ENCODE measurements around the gene SUSD5. TPM values are rescaled to one million over a fixed set of nuclear protein-coding genes. Genes with fewer than 3 reads are reported as not detected.

The SUSD5 gene
- total and polyA plus RNA-seq, 2 of the 4 experiments (the other 2 are of a cell fraction): 1.4 to 2.9 TPM

DNA sequence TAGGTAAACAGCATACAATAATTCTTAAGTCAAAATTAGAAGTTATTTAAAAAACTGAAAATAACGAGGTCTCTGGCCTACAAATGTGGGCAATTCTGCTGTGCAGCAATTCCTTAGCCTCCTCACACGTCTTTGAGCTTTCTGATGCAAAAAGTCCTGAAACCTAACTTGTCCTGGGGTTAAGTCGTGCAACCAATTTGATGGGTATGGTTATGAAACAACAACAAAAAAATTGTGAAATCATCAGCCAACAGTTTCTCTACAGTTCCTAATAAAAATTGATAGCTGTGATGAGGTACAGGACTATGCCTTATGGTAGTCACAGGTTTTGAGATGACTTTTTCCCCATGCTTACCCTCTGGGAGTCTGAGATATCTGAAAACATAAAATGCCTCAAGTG lies 115.1 kb downstream of the SUSD5 start:
- no CpG with 5 or more reads among the region's 3 CpGs for whole genome bisulfite sequencing, 2 experiments (ENCODE audit: extremely low coverage in 2 of 2, insufficient read length in 1 of 2)
- no peaks in the 10 kb centered on the region for H4K20me1 ChIP-seq (ENCODE audit: insufficient read depth, low read length)
- no peak overlapping the region for H3K9ac ChIP-seq (ENCODE audit: low read depth, low read length)
- H2BK20ac ChIP-seq (ENCODE audit: low read depth, low read length): no peak overlapping the region
- no peak overlapping the region for H3K4me2 ChIP-seq (ENCODE audit: low read depth, low read length)
- H3K4me1 ChIP-seq (ENCODE audit: control insufficient read depth, insufficient read depth, low read length): no peaks in the 10 kb centered on the region
- ATAC-seq (ENCODE audit: low read depth) (no peak), DNase-seq (no peak)
- no peak overlapping the region for H2BK5ac ChIP-seq (ENCODE audit: low read depth, low read length, poor library complexity, severe bottlenecking)
- H3K9me3 ChIP-seq (ENCODE audit: control insufficient read depth, insufficient read depth, low read length): no peaks in the 10 kb centered on the region
- no peak overlapping the region for H2AK5ac ChIP-seq (ENCODE audit: low read depth, low read length)
- H3K9me1 ChIP-seq (ENCODE audit: insufficient read depth, low read length): no peaks in the 10 kb centered on the region
- no peak overlapping the region for H4K5ac ChIP-seq (ENCODE audit: low read depth, low read length)
- no peak overlapping the region for H2BK120ac ChIP-seq (ENCODE audit: low read depth, low read length)
- no peak overlapping the region for H3K56ac ChIP-seq (ENCODE audit: extremely low read depth, insufficient read depth, low read length)
- no peak for TF ChIP-seq CEBPB (IDR thresholded peaks at IDR 0.05; ENCODE audit: low read depth, low read length)
- TF ChIP-seq, protein P1, sequence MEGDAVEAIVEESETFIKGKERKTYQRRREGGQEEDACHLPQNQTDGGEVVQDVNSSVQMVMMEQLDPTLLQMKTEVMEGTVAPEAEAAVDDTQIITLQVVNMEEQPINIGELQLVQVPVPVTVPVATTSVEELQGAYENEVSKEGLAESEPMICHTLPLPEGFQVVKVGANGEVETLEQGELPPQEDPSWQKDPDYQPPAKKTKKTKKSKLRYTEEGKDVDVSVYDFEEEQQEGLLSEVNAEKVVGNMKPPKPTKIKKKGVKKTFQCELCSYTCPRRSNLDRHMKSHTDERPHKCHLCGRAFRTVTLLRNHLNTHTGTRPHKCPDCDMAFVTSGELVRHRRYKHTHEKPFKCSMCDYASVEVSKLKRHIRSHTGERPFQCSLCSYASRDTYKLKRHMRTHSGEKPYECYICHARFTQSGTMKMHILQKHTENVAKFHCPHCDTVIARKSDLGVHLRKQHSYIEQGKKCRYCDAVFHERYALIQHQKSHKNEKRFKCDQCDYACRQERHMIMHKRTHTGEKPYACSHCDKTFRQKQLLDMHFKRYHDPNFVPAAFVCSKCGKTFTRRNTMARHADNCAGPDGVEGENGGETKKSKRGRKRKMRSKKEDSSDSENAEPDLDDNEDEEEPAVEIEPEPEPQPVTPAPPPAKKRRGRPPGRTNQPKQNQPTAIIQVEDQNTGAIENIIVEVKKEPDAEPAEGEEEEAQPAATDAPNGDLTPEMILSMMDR (conservative IDR thresholded peaks at IDR 0.05; ENCODE audit: low read depth, low read length): no peak
- TF ChIP-seq, protein P2, sequence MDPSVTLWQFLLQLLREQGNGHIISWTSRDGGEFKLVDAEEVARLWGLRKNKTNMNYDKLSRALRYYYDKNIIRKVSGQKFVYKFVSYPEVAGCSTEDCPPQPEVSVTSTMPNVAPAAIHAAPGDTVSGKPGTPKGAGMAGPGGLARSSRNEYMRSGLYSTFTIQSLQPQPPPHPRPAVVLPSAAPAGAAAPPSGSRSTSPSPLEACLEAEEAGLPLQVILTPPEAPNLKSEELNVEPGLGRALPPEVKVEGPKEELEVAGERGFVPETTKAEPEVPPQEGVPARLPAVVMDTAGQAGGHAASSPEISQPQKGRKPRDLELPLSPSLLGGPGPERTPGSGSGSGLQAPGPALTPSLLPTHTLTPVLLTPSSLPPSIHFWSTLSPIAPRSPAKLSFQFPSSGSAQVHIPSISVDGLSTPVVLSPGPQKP (IDR thresholded peaks at IDR 0.05; ENCODE audit: borderline replicate concordance, low read depth, low read length): no peak
- in situ Hi-C loops (cut with MboI; ENCODE audit: low sequenced_read_pairs) (no loop called here), dilution Hi-C loops (cut with HindIII; ENCODE audit: low sequenced_read_pairs, unreplicated experiment) (no loop called here), intact Hi-C loops (cut with micrococcal nuclease) (no loop called here)
- no peak overlapping the region for H2AK9ac ChIP-seq (replicated peaks; ENCODE audit: low read depth, low read length, poor library complexity)
- no peaks in the 10 kb centered on the region for H3K79me1 ChIP-seq (ENCODE audit: low read depth in 1 of 2, low read length in 2 of 2)
- H4K8ac ChIP-seq (ENCODE audit: low read depth in 2 of 2, low read length in 2 of 2): no peak overlapping the region
- no peak overlapping the region for H3K14ac ChIP-seq (replicated peaks; ENCODE audit: low read depth, low read length)
- no peak overlapping the region for H3K4me3 ChIP-seq (ENCODE audit: insufficient read depth, low read depth, low read length)
- H3K18ac ChIP-seq (ENCODE audit: low read depth, low read length): no peak overlapping the region
- H3K36me3 ChIP-seq (ENCODE audit: control insufficient read depth, insufficient read depth, low read length): no peaks in the 10 kb centered on the region
- H3K23ac ChIP-seq (ENCODE audit: low read depth, low read length): no peak overlapping the region
- no TSS peak for BruUV-seq (replicated peaks)
- no peak overlapping the region for H4K91ac ChIP-seq (ENCODE audit: insufficient read depth, low read depth, low read length)
- no peak overlapping the region for H3K4ac ChIP-seq (ENCODE audit: low read depth, low read length)
- ChIA-PET CTCF (interaction anchor here (1.1 kb wide), 1 partner anchor 17 kb away, joined by 3 read pairs; no protein-coding TSS in a partner anchor), POLR2A (ENCODE audit: unreplicated experiment) (no interaction called here)
- H2BK15ac ChIP-seq (ENCODE audit: low read depth, low read length): no peak overlapping the region
- H3K27ac ChIP-seq (ENCODE audit: insufficient read depth, low read length): no peak overlapping the region
- H2AFZ ChIP-seq (replicated peaks; ENCODE audit: low read length, poor library complexity): no peak overlapping the region
- H3K27me3 ChIP-seq (ENCODE audit: control insufficient read depth, insufficient read depth, low read length): peaks cover 6% of the 10 kb centered on the region; the same call in 1 of the 2 replicates

All from IMR-90 (cell line).